GM12878 (cell line): Measurements from ENCODE around the gene IPO8. TPM values are rescaled to one million over a fixed set of nuclear protein-coding genes. Genes with fewer than 3 reads are reported as not detected.

Experiments
- ATAC-seq: fragments of 200-7000 bp; cut with Tn5 transposase; 3 replicates; pipeline ENCODE4 v1.9.1; 2020; ENCODE audit warnings: mild to moderate bottlenecking, moderate library complexity
- BruUV-seq: library from RNA; stranded (reverse); fragments of 400-500 nt; replicated peaks from 2 replicates; lab custom pipeline; 2021; lab: Mats Ljungman, UMichigan
- CTCF ChIA-PET: fragments of 300-600 bp; sonication (Branson Sonifier 250); formaldehyde crosslinking; extraction: SDS; loops from one replicate; lab custom pipeline; 2021; ENCODE audit warnings: inconsistent platforms; lab: Yijun Ruan, JAX
- POLR2A ChIA-PET: fragments of 350-600 bp; formaldehyde crosslinking; extraction: SDS; loops from one replicate; lab custom pipeline; 2021; ENCODE audit warnings: inconsistent platforms; lab: Charles Lee
- RAD21 ChIA-PET: fragments of 300-600 bp; sonication (Branson Sonifier 250); formaldehyde crosslinking; loops from one replicate; lab custom pipeline; 2023; ENCODE audit warnings: antibody characterized with exemption; ENCODE audit not compliant: unreplicated experiment; lab: Charles Lee
- SMC1A ChIA-PET: fragments of 300-600 bp; sonication (Branson Sonifier 250); formaldehyde crosslinking; loops from one replicate; lab custom pipeline; 2023; ENCODE audit not compliant: unreplicated experiment, uncharacterized antibody; lab: Charles Lee
- DNase-seq: peaks from one replicate; pipeline ENCODE4 v3.0.0-alpha.2; 2011; ENCODE audit warnings: low read depth, low spot score
- FAIRE-seq: peaks from 3 replicates; lab custom pipeline; 2011; peaks lifted over from hg19 to GRCh38; lab: Jason Lieb, UNC
- H2AFZ ChIP-seq: 2 replicates; pipeline ENCODE4 v1.6.0; 2011; ENCODE audit warnings: low read depth, low read length, control low read depth; ENCODE audit not compliant: control insufficient read depth
- H3K27ac ChIP-seq: 2 replicates; pipeline ENCODE4 v1.5.1; 2011; ENCODE audit warnings: control low read depth; ENCODE audit not compliant: control insufficient read depth, insufficient read depth
- H3K27me3 ChIP-seq, 2 experiments: replicated peaks in 1 of 2; 2 replicates each; pipeline versions ENCODE4 v1.6.0 to v1.6.1; 2011; ENCODE audit warnings: low read length in 1 of 2; ENCODE audit not compliant: control insufficient read depth in 2 of 2, insufficient read depth in 2 of 2
- H3K36me3 ChIP-seq, 2 experiments: 2 replicates each; pipeline ENCODE4 v1.5.1; 2011; ENCODE audit warnings: low read length in 1 of 2; ENCODE audit not compliant: control insufficient read depth in 2 of 2, insufficient read depth in 2 of 2
- H3K4me1 ChIP-seq: 2 replicates; pipeline ENCODE4 v1.6.1; 2011; ENCODE audit warnings: mild to moderate bottlenecking, low read length, moderate library complexity, mixed read lengths; ENCODE audit not compliant: control insufficient read depth, insufficient read depth
- H3K4me2 ChIP-seq: 2 replicates; pipeline ENCODE4 v1.6.0; 2011; ENCODE audit warnings: control low read depth; ENCODE audit not compliant: control insufficient read depth, insufficient read depth
- H3K4me3 ChIP-seq: fragments of 200-600 bp; sonication (generic); 2 replicates; pipeline ENCODE4 v1.5.1; 2016
- H3K79me2 ChIP-seq: 2 replicates; pipeline ENCODE4 v1.6.0; 2011; ENCODE audit warnings: low read length; ENCODE audit not compliant: control insufficient read depth, insufficient read depth
- H3K9ac ChIP-seq: 2 replicates; pipeline ENCODE4 v1.8.0; 2011; ENCODE audit warnings: low read length, control low read depth, mixed read lengths; ENCODE audit not compliant: control insufficient read depth, insufficient read depth
- H3K9me3 ChIP-seq: replicated peaks from 3 replicates; pipeline ENCODE4 v1.5.1; 2011; ENCODE audit warnings: mild to moderate bottlenecking, low read length; ENCODE audit not compliant: control insufficient read depth, insufficient read depth
- H4K20me1 ChIP-seq: 2 replicates; pipeline ENCODE4 v1.6.0; 2011; ENCODE audit not compliant: control insufficient read depth, insufficient read depth
- BRCA1 ChIP-seq: IDR thresholded peaks from 2 replicates; pipeline ENCODE4 v1.6.1; 2011; ENCODE audit warnings: low read depth, low read length, improper control_type of control experiment
- CBX5 ChIP-seq: sonication (generic); IDR thresholded peaks from 2 replicates; pipeline ENCODE4 v1.6.1; 2016; ENCODE audit warnings: low read depth, moderate library complexity, mild to moderate bottlenecking, inconsistent platforms
- CTCF ChIP-seq, 3 experiments: IDR thresholded peaks in 2 of 3; conservative IDR thresholded peaks in 1 of 3; 2 replicates each; pipeline ENCODE4 v1.5.1; 2011; ENCODE audit warnings: low read depth in 3 of 3, low read length in 3 of 3, mild to moderate bottlenecking in 3 of 3, control low read depth in 2 of 3, moderate library complexity in 2 of 3, inconsistent platforms in 1 of 3, mixed read lengths in 1 of 3; ENCODE audit not compliant: control insufficient read depth in 2 of 3, insufficient read depth in 1 of 3; ENCODE audit errors: extremely low read depth in 1 of 3
- EED ChIP-seq: sonication (generic); IDR thresholded peaks from 2 replicates; pipeline ENCODE4 v1.6.1; 2016; ENCODE audit warnings: antibody characterized with exemption, low read depth
- FOXK2 ChIP-seq: fragments of 450-650 bp; IDR thresholded peaks from 2 replicates; pipeline ENCODE4 v1.6.1; 2017; ENCODE audit warnings: mild to moderate bottlenecking, moderate library complexity
- HSF1 ChIP-seq: fragments of 150-350 bp; IDR thresholded peaks from 2 replicates; pipeline ENCODE4 v1.6.1; 2014; ENCODE audit warnings: mild to moderate bottlenecking, low read depth, low read length
- KAT2A ChIP-seq: conservative IDR thresholded peaks from 2 replicates; pipeline ENCODE4 v1.6.1; 2011; ENCODE audit warnings: low read depth, low read length; ENCODE audit not compliant: control insufficient read depth
- MAX ChIP-seq: IDR thresholded peaks from 2 replicates; pipeline ENCODE4 v1.6.1; 2012; ENCODE audit warnings: low read depth, low read length, improper control_type of control experiment
- NFYB ChIP-seq: IDR thresholded peaks from 2 replicates; pipeline ENCODE4 v1.6.1; 2011; ENCODE audit warnings: low read depth, mild to moderate bottlenecking, low read length, improper control_type of control experiment, moderate library complexity; ENCODE audit not compliant: insufficient read depth
- PAX5 ChIP-seq: IDR thresholded peaks from 2 replicates; pipeline ENCODE4 v1.6.1; 2011; ENCODE audit warnings: low read depth, low read length, borderline replicate concordance
- POLR2AphosphoS5 ChIP-seq: IDR thresholded peaks from 2 replicates; pipeline ENCODE4 v1.6.1; 2011; ENCODE audit warnings: mild to moderate bottlenecking, low read length, inconsistent platforms
- RB1 ChIP-seq: fragments of 450-650 bp; formaldehyde crosslinking; IDR thresholded peaks from 2 replicates; pipeline ENCODE4 v1.6.1; 2017; ENCODE audit warnings: mild to moderate bottlenecking, borderline replicate concordance
- SPI1 ChIP-seq: IDR thresholded peaks from 2 replicates; pipeline ENCODE4 v1.6.1; 2011; ENCODE audit warnings: low read depth, mild to moderate bottlenecking, low read length, moderate library complexity, borderline replicate concordance; ENCODE audit not compliant: insufficient read depth
- TCF3 ChIP-seq: IDR thresholded peaks from 2 replicates; pipeline ENCODE4 v1.6.1; 2012; ENCODE audit warnings: low read depth, mild to moderate bottlenecking, low read length, borderline replicate concordance; ENCODE audit not compliant: insufficient read depth
- YBX1 ChIP-seq: fragments of 450-650 bp; IDR thresholded peaks from 2 replicates; pipeline ENCODE4 v1.6.1; 2016; ENCODE audit warnings: antibody characterized with exemption
- YY1 ChIP-seq: IDR thresholded peaks from 2 replicates; pipeline ENCODE4 v1.6.1; 2011; ENCODE audit warnings: low read depth, mild to moderate bottlenecking, low read length
- ZNF24 ChIP-seq: fragments of 450-650 bp; IDR thresholded peaks from 2 replicates; pipeline ENCODE4 v1.6.1; 2017; ENCODE audit warnings: antibody characterized with exemption, mild to moderate bottlenecking
- ZNF274 ChIP-seq: IDR thresholded peaks from one replicate; pipeline ENCODE4 v1.8.0; 2011; ENCODE audit not compliant: insufficient read length, insufficient read depth
- ZNF592 ChIP-seq: fragments of 450-650 bp; IDR thresholded peaks from 2 replicates; pipeline ENCODE4 v1.6.1; 2017; ENCODE audit warnings: mild to moderate bottlenecking, moderate library complexity
- WGBS: methylation state at CpG from one replicate; pipeline ENCODE4 v1.1.6; 2016; ENCODE audit warnings: low lambda C conversion rate; ENCODE audit not compliant: insufficient replicate concordance, insufficient coverage; ENCODE audit errors: missing lambda C conversion rate; 5-methylcytosine and 5-hydroxymethylcytosine counted together
- in situ Hi-C: fragments of 300-500 bp; cut with MboI; formaldehyde crosslinking; loops from 9 replicates; pipeline ENCODE4 v1.14.3; 2018; ENCODE audit warnings: mixed read lengths
- intact Hi-C: fragments of 100-400 bp; cut with micrococcal nuclease; formaldehyde crosslinking; loops from one replicate; pipeline ENCODE4 v1.14.2; 2022; ENCODE audit not compliant: unreplicated experiment
- polyA plus RNA-seq, 11 experiments: library from polyadenylated mRNA; depleted of rRNA in 4 of 11; unstranded in 6 of 11; stranded (reverse) in 5 of 11; fragments of >200 nt; fragmentation: Nextera tagmentation in 4 of 11; fragmentation: Illumina TruSeq in 1 of 11; extraction: Ambion mirVana in 4 of 11; extraction: Trizol in 1 of 11; gene quantifications; 1 replicate in 1 of 11; 2 replicates in 10 of 11; pipeline versions ENCODE4 v1.2.1 to v1.2.3, GENCODE V29; 2011 to 2016; ENCODE audit warnings: inconsistent platforms in 2 of 11, missing spikeins in 2 of 11, low read depth in 1 of 11
- total RNA-seq, 4 experiments: library from RNA; depleted of rRNA in 3 of 4; stranded (reverse); fragments of >200 nt in 3 of 4; fragmentation: Illumina TruSeq in 1 of 4; extraction: Trizol in 1 of 4; gene quantifications; 2 replicates each; pipeline versions ENCODE4 v1.2.1 to v1.2.3, GENCODE V29; 2013 to 2021

IPO8 gene
- total and polyA plus RNA-seq, 10 of the 15 experiments (the other 5 are each of a cell fraction or from before 2014, with no cell fraction given), result 6.9 to 38.5 (median 15.1) TPM

- Histone ChIP-seq H2AFZ (no peak overlapping the region), H3K4me2 (no peak overlapping the region), H3K79me2 (no peaks in the 10 kb centered on the region), H3K4me1 (no peaks in the 10 kb centered on the region), H4K20me1 (no peaks in the 10 kb centered on the region), H3K9me3 (no peaks in the 10 kb centered on the region; the same call in 2 of the 3 replicates), H3K27me3 (no peaks in the 10 kb centered on the region), H3K9ac (no peak overlapping the region), H3K4me3 (no peak overlapping the region), H3K27ac (no peak overlapping the region), H3K36me3 (no peaks in the 10 kb centered on the region; a peak in 1 of 4 replicates)
- ChIA-PET RAD21 (no interaction called here), SMC1A (no interaction called here), CTCF (interaction anchor here (1.3 kb wide), 1 partner anchor 14 kb away, joined by 6 read pairs; no protein-coding TSS in a partner anchor), POLR2A (no interaction called here)
- ATAC-seq (no peak), FAIRE-seq (no peak), DNase-seq (no peak)
- no TSS peak for BruUV-seq
- WGBS, result 92% methylated on average over 2 of the region's 2 CpGs
- in situ Hi-C loops (no loop called here), intact Hi-C loops (no loop called here)
- no peak for TF ChIP-seq POLR2AphosphoS5
- TF ChIP-seq ZNF24, result no peak
- no peak for TF ChIP-seq ZNF592
- TF ChIP-seq ZNF274, result no peak
- TF ChIP-seq KAT2A, result no peak
- TF ChIP-seq HSF1, result no peak
- TF ChIP-seq RB1, result no peak
- no peak for TF ChIP-seq FOXK2
- TF ChIP-seq YY1, result no peak
- TF ChIP-seq NFYB, result no peak
- no peak for TF ChIP-seq EED
- TF ChIP-seq CBX5, result no peak
- TF ChIP-seq TCF3, result no peak
- no peak for TF ChIP-seq PAX5
- TF ChIP-seq MAX, result no peak
- no peak for TF ChIP-seq SPI1
- no peak for TF ChIP-seq CTCF (IDR thresholded peaks at IDR 0.05 in 2 of 3, conservative IDR thresholded peaks at IDR 0.05 in 1 of 3; ENCODE audit: control insufficient read depth in 2 of 3, extremely low read depth in 1 of 3, insufficient read depth in 1 of 3, low read depth in 3 of 3, low read length in 3 of 3)
- no peak for TF ChIP-seq BRCA1
- TF ChIP-seq YBX1, result no peak
Observed at GRCh38 chr12:30739020-30739419, 43.4 kb upstream of the IPO8 start.
